GM21825 (cell line): ENCODE results near the gene FKBP5.
"Not testable (repeated sequence)": the region's sequence is repeated elsewhere in the genome, so short reads cannot be mapped to it uniquely, and the experiment has no call there.

ENCODE experiments used
- ATAC-seq: cut with Tn5 transposase; IDR thresholded peaks from one replicate; pipeline ENCODE4 v1.9.1; 2021; ENCODE audit warnings: mild to moderate bottlenecking, moderate library complexity; ENCODE audit not compliant: unreplicated experiment

FKBP5 gene

GRCh38 chr6:35724059-35724458 is 35.3 kb upstream of the FKBP5 start:
- ATAC-seq, result no peak

- ATAC-seq, result no peak
These were observed 34.9 kb upstream of the FKBP5 start for GRCh38 chr6:35723587-35723986.

- ATAC-seq, result no peak
These were observed 33.5 kb upstream of the FKBP5 start for GRCh38 chr6:35722121-35722761.

- ATAC-seq, result peak; percentile 54
These were observed 31.4 kb upstream of the FKBP5 start for GRCh38 chr6:35719830-35720733.

- ATAC-seq, result peak; percentile 29
These were observed 30.7 kb upstream of the FKBP5 start for GRCh38 chr6:35719404-35719829.

- ATAC-seq, result no peak
These were observed 30.2 kb upstream of the FKBP5 start for GRCh38 chr6:35718911-35719381.

GRCh38 chr6:35718375-35718736 is 29.6 kb upstream of the FKBP5 start:
- no peak for ATAC-seq

- no peak for ATAC-seq
These were observed 29.0 kb upstream of the FKBP5 start for GRCh38 chr6:35717449-35718374.

- ATAC-seq, result no peak
These were observed 28.1 kb upstream of the FKBP5 start for GRCh38 chr6:35716798-35717197.

- ATAC-seq, result no peak
These were observed 24.5 kb upstream of the FKBP5 start for GRCh38 chr6:35713006-35713767.

- no peak for ATAC-seq
These were observed 23.0 kb upstream of the FKBP5 start for GRCh38 chr6:35711731-35712130.

GRCh38 chr6:35710241-35710847 is 21.6 kb upstream of the FKBP5 start:
- no peak for ATAC-seq

- no peak for ATAC-seq
These were observed 19.9 kb upstream of the FKBP5 start for GRCh38 chr6:35708585-35708984.

GRCh38 chr6:35707714-35708407 is 19.1 kb upstream of the FKBP5 start:
- ATAC-seq, result no peak

GRCh38 chr6:35706468-35706867 is 17.8 kb upstream of the FKBP5 start:
- no peak for ATAC-seq

GRCh38 chr6:35703554-35703953 is 14.8 kb upstream of the FKBP5 start:
- no peak for ATAC-seq

GRCh38 chr6:35698858-35699257 is 10.1 kb upstream of the FKBP5 start:
- ATAC-seq, result no peak

- not testable (repeated sequence) for ATAC-seq
These were observed 9.7 kb upstream of the FKBP5 start for GRCh38 chr6:35698430-35698829.

- ATAC-seq, result no peak
These were observed 5.7 kb upstream of the FKBP5 start for GRCh38 chr6:35694462-35694861.
